ENCODE data around the gene TMEM156. TPM values are rescaled to one million over a fixed set of nuclear protein-coding genes. Genes with fewer than 3 reads are reported as not detected.

Gene TMEM156
- total and polyA plus RNA-seq, 2 of the 4 experiments (the other 2 are of a cell fraction), result 0.53 to 0.54 TPM

DNA sequence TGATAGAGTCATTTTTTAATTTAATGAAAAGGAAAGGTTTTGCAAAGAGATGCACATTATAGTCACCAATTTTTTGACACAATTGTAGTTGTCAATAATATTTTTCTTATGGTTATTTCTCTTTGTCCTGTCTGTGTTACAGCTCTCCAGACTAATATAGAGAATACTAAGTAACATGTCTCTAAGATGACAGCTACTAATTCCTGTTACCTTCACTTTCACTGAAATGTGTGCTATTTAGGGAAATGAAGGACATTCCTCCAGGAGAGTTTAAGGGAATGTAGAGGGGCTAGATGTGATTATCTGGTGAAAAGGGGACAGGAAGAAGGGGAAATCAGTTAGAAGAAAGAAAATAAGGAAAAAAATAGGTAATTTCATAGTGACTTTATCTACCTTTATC is 31.2 kb upstream of the TMEM156 start:
- Histone ChIP-seq H3K23ac (ENCODE audit: low read depth, low read length) (no peak overlapping the region), H4K91ac (ENCODE audit: insufficient read depth, low read depth, low read length) (no peak overlapping the region), H3K9ac (ENCODE audit: low read depth, low read length) (no peak overlapping the region), H3K14ac (replicated peaks; ENCODE audit: low read depth, low read length) (no peak overlapping the region), H3K36me3 (ENCODE audit: control insufficient read depth, insufficient read depth, low read length) (peaks cover 4% of the 10 kb centered on the region; the same call in 1 of the 2 replicates), H2BK5ac (ENCODE audit: low read depth, low read length, poor library complexity, severe bottlenecking) (no peak overlapping the region), H3K4me2 (ENCODE audit: low read depth, low read length) (no peak overlapping the region), H3K18ac (ENCODE audit: low read depth, low read length) (no peak overlapping the region), H2AFZ (replicated peaks; ENCODE audit: low read length, poor library complexity) (no peak overlapping the region), H2BK20ac (ENCODE audit: low read depth, low read length) (no peak overlapping the region), H2BK120ac (ENCODE audit: low read depth, low read length) (no peak overlapping the region), H3K9me1 (ENCODE audit: insufficient read depth, low read length) (peaks cover 14% of the 10 kb centered on the region), H3K4me3 (ENCODE audit: insufficient read depth, low read depth, low read length) (no peak overlapping the region), H4K20me1 (ENCODE audit: insufficient read depth, low read length) (peaks cover 79% of the 10 kb centered on the region), H4K5ac (ENCODE audit: low read depth, low read length) (no peak overlapping the region), H3K9me3 (ENCODE audit: control insufficient read depth, insufficient read depth, low read length) (no peaks in the 10 kb centered on the region), H2AK9ac (replicated peaks; ENCODE audit: low read depth, low read length, poor library complexity) (no peak overlapping the region), H3K4ac (ENCODE audit: low read depth, low read length) (no peak overlapping the region), H3K27me3 (ENCODE audit: control insufficient read depth, insufficient read depth, low read length) (no peaks in the 10 kb centered on the region), H2AK5ac (ENCODE audit: low read depth, low read length) (no peak overlapping the region), H3K4me1 (ENCODE audit: control insufficient read depth, insufficient read depth, low read length) (peaks cover 5% of the 10 kb centered on the region), H3K56ac (ENCODE audit: extremely low read depth, insufficient read depth, low read length) (no peak overlapping the region), H3K79me1 (ENCODE audit: low read depth in 1 of 2, low read length in 2 of 2) (peaks cover 18 to 55% of the 10 kb centered on the region in 2 experiments; a peak in 3 of 4 replicates), H3K27ac (ENCODE audit: insufficient read depth, low read length) (no peak overlapping the region), H4K8ac (ENCODE audit: low read depth in 2 of 2, low read length in 2 of 2) (no peak overlapping the region; a peak in 1 of 4 replicates), H2BK15ac (ENCODE audit: low read depth, low read length) (no peak overlapping the region)
- in situ Hi-C loops (cut with MboI; ENCODE audit: low sequenced_read_pairs) (no loop called here), intact Hi-C loops (cut with micrococcal nuclease) (loop anchor here (5.0 kb wide), 1 partner anchor 34 kb away; no protein-coding TSS in a partner anchor), dilution Hi-C loops (cut with HindIII; ENCODE audit: low sequenced_read_pairs, unreplicated experiment) (no loop called here)
- CTCF ChIA-PET, result interaction anchor here (0.7 kb wide), 1 partner anchor 951 kb away, joined by 3 read pairs; no protein-coding TSS in a partner anchor
- POLR2A ChIA-PET (ENCODE audit: unreplicated experiment), result no interaction called here
- TF ChIP-seq, protein P1, sequence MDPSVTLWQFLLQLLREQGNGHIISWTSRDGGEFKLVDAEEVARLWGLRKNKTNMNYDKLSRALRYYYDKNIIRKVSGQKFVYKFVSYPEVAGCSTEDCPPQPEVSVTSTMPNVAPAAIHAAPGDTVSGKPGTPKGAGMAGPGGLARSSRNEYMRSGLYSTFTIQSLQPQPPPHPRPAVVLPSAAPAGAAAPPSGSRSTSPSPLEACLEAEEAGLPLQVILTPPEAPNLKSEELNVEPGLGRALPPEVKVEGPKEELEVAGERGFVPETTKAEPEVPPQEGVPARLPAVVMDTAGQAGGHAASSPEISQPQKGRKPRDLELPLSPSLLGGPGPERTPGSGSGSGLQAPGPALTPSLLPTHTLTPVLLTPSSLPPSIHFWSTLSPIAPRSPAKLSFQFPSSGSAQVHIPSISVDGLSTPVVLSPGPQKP (IDR thresholded peaks at IDR 0.05; ENCODE audit: borderline replicate concordance, low read depth, low read length), result no peak
- TF ChIP-seq RAD21 (IDR thresholded peaks at IDR 0.05; ENCODE audit: low read length) (no peak), RFX5 (IDR thresholded peaks at IDR 0.05; ENCODE audit: low read depth, low read length) (no peak), NFE2L2 (IDR thresholded peaks at IDR 0.05; ENCODE audit: low read depth, low read length) (no peak), MAZ (IDR thresholded peaks at IDR 0.05; ENCODE audit: borderline replicate concordance, low read depth, low read length) (no peak), MAFK (IDR thresholded peaks at IDR 0.05; ENCODE audit: low read depth, low read length) (no peak), SMC3 (IDR thresholded peaks at IDR 0.05; ENCODE audit: low read depth, low read length) (no peak), FOS (IDR thresholded peaks at IDR 0.05; ENCODE audit: low read depth, low read length) (no peak), MXI1 (IDR thresholded peaks at IDR 0.05; ENCODE audit: borderline replicate concordance, low read depth, low read length) (no peak), CEBPB (IDR thresholded peaks at IDR 0.05; ENCODE audit: low read depth, low read length) (no peak), RCOR1 (IDR thresholded peaks at IDR 0.05; ENCODE audit: insufficient replicate concordance, low read length) (no peak), BHLHE40 (IDR thresholded peaks at IDR 0.05; ENCODE audit: low read depth, low read length) (no peak), CHD1 (IDR thresholded peaks at IDR 0.05; ENCODE audit: low read depth, low read length) (no peak), POLR2A (IDR thresholded peaks at IDR 0.05; ENCODE audit: low read depth, low read length) (no peak)
- TF ChIP-seq, protein P2, sequence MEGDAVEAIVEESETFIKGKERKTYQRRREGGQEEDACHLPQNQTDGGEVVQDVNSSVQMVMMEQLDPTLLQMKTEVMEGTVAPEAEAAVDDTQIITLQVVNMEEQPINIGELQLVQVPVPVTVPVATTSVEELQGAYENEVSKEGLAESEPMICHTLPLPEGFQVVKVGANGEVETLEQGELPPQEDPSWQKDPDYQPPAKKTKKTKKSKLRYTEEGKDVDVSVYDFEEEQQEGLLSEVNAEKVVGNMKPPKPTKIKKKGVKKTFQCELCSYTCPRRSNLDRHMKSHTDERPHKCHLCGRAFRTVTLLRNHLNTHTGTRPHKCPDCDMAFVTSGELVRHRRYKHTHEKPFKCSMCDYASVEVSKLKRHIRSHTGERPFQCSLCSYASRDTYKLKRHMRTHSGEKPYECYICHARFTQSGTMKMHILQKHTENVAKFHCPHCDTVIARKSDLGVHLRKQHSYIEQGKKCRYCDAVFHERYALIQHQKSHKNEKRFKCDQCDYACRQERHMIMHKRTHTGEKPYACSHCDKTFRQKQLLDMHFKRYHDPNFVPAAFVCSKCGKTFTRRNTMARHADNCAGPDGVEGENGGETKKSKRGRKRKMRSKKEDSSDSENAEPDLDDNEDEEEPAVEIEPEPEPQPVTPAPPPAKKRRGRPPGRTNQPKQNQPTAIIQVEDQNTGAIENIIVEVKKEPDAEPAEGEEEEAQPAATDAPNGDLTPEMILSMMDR (conservative IDR thresholded peaks at IDR 0.05; ENCODE audit: low read depth, low read length), result no peak
- TF ChIP-seq, protein P3, sequence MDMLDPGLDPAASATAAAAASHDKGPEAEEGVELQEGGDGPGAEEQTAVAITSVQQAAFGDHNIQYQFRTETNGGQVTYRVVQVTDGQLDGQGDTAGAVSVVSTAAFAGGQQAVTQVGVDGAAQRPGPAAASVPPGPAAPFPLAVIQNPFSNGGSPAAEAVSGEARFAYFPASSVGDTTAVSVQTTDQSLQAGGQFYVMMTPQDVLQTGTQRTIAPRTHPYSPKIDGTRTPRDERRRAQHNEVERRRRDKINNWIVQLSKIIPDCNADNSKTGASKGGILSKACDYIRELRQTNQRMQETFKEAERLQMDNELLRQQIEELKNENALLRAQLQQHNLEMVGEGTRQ (IDR thresholded peaks at IDR 0.05; ENCODE audit: low read depth, low read length), result no peak
- no TSS peak for BruUV-seq (replicated peaks)
- ATAC-seq (ENCODE audit: low read depth), result no peak
- DNase-seq, result no peak

Data from IMR-90 (cell line).